HG03108 (cell line): ENCODE measurements around the gene SLC6A3.

Experiments
- ATAC-seq: cut with Tn5 transposase; IDR thresholded peaks from one replicate; pipeline ENCODE4 v1.9.1; 2021; ENCODE audit warnings: moderate library complexity; ENCODE audit not compliant: unreplicated experiment

Gene SLC6A3

DNA sequence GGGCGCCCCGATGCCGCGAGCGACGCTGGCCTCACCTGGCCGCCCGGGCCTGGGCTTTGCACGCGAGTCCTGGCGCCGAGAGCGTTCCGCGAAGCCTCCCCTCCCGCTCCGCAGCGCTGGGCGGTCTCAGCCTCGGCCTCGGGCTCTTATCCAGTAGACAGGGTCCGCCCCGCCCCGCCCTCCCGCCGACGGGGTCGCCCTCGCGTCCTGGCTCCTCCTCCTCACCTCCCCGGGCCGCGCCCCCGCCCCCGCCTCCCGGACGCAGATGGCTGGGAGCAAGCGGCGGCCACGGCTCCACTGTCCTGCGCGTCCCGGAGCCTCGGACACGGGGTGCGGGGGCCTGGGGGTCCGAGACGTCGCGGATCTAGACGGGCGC, at the start of gene SLC6A3:
Gene SLC6A3, minus strand, starts transcription at position 128 of the 376 bp plus-strand sequence. CDS start 2,243 bp downstream, outside the sequence.
- ATAC-seq, result no peak

DNA sequence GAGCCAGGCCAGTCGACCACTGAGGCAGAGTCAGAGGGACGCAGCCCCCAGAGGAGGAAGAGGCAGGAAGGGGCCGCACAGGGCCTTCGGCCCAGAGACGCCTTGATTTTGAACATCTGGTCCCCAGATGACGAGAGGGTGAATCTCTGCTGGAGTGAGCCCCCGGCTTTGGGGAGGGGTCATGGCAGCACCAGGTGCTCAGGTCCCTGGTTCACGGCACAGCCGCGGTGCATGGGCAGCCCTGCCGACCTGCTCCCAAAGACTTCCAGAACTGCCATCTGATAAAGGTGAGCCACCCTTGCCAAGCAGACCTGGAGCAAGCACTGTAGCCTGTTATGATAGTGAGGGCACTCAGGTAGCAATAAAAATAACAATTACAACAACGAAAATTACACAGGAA, 48.7 kb upstream of the SLC6A3 start:
- no peak for ATAC-seq

DNA sequence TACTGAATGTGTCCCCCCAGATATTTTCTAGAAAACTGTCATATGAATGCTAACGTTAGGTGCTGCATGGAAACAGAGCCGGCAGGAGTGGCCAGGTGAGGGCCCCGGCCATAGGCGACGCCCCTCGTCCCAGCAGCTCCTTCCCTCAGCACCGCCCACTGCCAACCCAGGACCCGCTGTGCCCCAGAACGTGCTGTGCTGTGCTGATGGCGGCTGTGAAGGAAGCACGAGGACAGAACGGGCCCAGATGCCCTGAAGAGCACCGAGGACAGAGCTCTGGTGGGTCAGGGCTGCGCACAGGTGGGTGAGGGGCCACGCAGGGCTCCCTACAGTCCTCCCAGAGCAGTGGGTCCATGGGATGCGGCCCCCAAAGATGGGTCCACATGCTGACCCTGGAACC, 48.2 kb upstream of the SLC6A3 start:
- ATAC-seq, result no peak

DNA sequence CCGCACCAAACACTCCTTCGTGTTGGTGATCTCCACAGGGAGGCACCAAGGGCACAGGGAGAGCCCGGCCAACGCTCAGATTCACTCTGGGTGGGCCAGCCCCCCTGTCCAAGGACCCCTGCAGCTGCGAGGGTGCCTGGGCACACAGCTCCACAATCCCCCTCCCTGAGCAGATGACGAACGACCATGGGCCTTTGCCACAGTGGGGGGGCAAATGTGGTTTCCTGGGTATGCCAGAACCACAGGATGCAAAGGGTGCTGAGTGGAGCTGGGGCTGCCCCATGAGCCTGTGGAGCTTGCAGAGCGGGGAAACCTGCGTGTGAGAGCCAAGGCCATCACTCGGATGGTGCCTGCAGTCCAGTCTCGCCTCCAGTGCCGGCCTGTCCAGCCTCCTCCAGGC, 47.5 kb upstream of the SLC6A3 start:
- no peak for ATAC-seq

DNA sequence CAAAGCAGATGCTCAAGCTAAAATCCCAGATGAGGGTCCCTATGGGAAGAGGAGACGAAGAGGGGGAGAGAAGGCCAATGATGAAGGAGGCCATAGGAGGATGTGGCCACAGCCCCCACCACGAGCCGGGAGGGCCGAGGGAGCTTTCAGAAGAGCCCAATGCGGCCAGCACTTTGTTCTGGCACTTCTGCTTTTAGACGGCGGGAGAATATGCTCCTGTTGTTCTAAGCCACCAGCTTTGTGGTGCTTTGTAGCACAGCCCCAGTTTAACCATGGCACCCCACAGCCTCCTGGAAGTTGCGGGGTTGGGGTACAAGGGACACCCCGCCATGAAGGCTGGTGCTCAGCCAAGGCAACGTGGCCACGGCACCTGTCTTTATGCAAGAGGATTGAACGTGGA, 45.1 kb upstream of the SLC6A3 start:
- ATAC-seq, result no peak

DNA sequence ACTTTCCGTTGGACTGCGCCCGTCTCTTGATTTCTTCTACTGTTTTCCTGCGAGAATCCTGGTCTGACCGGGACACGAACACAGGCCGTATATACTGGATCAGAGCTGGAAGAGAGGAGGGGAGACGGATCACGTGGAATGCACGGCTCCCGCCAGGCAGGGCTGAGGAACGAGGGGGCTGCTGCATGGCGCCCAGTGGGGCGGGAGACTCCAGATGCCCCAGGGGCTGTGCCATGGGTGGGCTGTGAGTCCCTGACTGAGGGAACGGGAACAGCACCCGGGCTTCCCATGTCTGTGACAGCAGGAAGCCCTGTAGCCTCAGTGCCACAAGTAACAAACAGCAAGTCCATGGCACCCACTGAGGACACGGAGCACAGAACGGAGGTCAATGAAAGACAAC, 44.5 kb upstream of the SLC6A3 start:
- ATAC-seq, result no peak

DNA sequence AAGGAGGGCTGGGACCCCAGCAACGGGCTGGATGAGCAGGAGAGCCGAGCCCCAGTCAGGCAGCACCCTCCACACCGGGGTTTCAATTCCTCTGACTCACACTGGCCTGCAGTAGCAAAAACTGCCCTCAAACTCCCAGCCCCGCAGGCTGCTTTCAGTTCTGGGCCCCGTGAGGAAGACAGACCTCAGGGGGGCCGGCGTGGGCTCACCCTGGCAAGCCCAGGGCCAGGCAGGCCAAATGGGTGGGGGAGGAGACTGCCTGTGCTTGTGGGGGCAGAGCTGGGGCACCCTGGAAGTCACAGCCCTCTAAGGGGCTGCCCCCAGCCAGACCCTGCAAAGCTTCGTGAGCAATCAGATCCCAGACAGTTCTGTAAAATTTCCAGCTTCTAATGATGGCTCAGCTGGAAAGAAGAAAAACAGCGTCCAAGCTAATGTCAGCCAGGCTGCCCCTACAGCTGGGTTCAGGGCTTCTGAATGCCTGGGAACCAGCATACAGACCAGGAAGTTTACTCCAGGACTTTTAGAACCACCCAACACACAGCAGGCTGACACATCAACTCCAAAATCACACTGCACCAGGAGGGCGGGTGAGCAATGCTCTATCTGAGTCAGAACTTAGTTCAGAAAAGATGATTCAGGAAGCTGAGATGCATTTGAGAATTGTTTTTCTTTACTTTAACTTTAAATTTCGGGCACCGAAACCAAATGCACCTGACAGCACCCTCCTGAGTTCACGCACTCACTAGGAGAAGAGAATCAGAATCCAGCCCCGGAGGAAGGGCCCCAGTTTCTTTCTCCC, 43.8 kb upstream of the SLC6A3 start:
- ATAC-seq, result peak; percentile 42

DNA sequence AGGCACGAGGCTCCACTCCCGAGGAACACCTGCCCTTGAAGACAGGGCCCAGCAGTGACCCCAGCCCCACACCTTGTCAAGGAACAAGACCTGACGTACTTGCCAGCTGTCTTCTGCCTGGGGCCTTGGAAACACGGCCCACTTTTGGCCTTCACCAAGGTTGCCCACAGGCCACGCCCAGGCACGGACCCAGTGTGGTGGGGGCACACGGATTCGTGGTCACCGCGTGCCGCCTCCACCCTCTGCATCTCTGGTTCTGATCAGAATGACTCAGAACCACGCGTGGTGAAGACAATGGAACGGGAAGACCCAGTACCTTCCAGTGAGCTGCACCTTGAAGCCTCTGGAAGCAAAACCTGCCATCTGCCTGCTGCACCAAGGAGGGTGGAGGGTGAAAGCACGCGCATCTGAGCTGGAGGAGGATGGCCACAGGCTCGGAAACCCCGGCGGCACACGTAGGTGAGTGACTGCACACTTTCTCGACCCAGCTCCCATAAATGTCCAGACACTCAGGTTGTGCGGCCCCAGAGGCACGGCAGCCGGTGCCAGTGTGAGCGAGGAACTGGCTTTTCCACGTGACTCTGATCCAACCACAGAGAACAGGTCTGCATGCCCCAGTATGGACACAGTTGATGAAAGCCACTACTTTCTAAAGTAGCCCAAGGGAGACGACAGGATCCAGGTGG, 42.0 kb upstream of the SLC6A3 start:
- no peak for ATAC-seq

DNA sequence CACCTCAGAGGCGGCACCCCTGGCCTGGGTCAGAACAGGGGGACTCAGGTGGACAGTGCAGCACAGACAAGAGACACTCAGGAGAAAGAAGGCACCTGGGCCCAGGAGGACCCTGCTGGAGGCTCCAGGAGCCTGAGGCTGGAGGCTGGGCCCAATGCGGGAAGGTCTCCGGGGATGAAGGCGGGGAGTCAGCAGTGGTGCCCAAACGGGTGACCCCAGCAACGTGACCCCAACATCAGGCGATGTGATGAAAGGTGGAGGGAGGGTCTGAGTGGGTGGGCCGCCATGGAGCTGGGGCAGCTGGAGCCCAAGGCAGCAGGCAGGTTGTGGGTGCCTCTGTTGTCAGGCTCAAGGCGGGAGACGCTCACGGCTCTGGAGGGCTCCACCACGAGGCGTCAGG, 41.0 kb upstream of the SLC6A3 start:
- no peak for ATAC-seq

DNA sequence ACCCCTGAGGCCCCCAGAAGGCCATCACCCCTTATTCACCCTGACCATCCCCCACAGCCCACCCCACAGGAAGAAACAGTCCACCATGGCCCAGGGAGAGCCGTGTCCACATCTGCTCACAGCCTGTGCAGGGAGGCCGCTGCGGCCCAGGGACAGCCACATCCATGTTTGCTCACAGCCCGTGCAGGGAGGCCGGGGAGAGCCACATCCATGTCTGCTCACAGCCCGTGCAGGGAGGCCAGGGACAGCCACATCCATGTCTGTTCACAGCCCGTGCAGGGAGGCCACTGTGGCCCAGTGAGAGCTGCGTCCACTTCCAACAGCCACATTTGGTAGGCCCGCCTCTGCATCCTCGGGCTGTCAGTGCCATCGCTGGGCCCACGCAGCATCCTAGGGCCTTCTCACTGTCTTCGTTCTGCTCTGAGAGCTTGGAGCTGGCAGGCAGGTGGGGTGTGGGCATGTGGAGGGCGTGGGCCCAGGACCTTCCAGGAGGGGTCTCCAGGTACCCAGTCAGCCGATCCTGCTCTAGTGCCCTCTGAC, 40.4 kb upstream of the SLC6A3 start:
- ATAC-seq, result no peak

DNA sequence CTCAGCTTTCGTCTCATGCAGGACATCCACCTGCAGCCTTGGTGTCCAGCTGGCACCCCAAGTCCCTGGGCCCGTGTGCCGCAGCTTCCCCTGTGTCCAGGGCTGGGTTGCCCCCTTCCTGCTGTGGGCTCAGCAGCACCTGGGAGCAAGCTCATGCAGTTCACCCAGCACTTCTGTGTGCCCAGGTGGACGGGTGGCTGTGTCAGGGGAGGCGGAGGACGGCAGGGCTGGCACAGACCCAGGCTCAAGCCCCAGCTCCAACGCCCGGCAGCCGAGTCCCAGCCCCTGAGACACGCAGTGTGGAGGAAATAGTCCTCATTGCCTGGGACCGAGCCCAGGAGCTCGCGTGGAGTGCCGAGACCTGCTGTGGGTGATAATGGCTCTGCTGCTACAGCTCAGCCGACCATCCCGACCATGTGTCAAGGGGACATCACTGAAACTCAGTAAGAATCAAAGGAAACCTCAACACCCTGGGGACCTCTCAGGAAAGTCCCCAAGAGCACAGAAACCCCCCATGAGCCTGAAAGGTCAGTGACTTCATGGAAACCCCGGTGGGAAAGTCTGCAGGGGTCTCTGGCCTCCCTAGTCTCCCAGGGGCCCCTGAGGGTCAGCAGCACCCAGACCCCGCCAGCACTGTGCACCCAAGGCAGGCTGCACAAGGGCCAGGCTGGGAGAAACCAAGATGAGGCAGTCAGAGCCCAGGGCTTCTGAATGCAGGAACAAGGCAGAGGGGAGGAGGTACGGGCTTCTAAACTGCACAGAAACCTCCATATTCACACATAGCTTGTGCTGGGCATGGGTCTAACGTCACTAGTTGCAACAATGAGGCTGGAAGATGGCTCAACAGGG, 39.7 kb upstream of the SLC6A3 start:
- peak; percentile 38 for ATAC-seq

DNA sequence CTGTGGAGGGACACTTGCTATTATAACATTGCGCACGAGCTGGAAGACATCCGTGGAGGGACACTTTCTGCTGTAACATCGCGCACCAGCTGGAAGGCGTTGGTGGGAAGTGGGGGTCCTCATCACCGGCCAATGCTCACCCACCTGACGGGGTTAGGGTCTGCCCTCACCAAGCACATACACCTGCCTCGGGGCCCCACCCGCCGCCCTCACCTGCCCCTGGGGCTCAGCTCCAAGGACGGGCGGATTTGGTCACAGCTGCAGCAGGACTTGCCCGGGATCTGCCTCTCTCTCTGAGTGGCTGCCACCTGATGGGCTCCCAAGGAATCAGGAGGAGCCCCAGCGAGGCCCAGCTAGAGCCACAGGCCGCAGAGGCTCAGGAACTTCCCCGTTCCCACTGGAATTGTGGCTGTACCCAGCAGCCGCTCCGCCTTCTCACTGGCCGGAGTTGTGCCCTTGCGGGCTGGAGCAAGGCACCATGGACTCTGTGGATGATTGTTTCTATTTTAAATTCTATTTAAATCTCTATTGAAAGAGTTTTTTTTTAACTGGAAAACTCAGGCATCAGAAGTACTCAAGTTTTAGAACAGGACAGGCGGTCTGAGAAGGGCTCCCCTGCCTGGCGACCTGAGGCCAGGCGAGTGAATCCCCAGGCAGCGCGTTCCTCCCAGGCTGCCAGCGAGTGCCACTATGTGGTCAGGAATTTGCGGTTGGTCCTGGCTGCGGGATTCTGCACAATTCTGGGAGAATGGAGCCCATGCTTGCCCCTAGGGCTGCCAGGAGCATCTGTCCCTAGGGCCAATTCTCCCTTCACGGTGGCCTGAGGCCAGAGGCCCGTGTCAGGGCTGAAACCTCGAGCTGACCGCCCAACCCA, 38.9 kb upstream of the SLC6A3 start:
- ATAC-seq, result no peak

DNA sequence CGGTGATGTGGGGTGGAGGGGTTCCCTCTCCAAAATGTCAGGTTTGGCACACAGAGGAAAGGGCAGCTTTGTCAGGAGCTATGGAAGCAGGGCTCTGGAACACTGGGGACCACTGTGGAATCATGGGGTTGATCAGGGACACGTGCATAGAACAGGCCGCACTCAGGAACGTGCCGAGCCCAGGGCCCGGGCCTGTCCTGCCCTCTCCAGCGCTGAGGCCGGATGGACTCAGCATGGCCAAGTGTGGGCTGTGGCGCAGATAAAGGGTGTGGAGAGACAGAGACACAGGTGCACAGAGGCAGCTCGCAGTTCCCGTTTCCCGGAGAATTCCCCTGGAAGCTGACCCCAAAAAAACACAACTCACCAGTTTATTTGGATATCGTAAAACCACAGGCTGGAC, 37.8 kb upstream of the SLC6A3 start:
- ATAC-seq, result no peak

DNA sequence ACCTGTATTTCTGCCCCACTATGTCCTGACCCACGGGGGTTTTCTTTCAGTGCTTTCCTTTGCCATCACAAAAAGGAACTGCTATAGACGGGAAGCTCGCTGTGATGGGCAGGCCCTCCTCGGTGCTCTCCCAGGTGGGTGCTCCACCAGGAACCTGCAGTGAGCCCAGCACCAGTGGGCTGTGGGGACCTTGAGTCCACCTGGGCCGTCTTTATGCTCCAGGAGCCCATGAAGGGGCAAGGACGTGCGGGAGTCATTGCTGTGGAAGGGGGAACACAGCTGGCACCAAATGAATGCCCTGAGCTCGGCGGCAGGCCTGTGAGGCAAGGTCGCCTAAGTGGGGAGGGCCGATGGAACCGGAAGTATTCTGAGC, 36.7 kb upstream of the SLC6A3 start:
- ATAC-seq, result no peak

DNA sequence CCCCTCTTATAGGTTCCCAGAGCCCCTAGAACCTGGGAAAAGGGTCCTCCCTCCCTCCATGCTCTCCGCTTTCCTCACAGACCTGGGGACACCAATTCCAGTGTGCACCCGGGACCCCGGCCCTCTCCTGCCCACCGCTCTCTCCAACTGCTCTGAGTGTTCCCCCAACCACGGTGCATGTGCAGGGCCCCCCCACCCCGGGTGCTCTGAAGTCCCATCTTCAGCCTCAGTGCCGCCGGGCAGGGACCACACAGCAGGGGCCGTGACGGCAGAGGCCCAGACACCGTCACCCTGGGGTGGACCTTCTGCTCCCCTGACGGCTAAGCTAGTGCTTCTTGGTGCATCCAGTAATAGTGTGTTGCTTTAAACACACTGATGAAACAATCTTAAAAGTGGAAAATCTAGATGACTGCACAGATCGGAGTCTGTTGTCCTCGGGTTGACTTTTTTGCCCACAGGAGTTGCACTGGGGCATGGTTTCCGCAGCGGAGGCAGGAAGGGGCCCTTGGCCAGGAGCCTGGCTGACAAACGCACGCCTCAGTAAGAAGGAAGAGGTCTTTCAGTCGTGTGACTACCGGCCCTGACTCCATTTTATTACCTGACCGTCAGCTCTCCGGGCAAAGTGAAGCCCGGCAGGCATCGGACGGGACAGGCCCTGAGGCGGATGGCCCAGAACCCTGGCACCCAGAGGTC, 36.2 kb upstream of the SLC6A3 start:
- ATAC-seq, result no peak

DNA sequence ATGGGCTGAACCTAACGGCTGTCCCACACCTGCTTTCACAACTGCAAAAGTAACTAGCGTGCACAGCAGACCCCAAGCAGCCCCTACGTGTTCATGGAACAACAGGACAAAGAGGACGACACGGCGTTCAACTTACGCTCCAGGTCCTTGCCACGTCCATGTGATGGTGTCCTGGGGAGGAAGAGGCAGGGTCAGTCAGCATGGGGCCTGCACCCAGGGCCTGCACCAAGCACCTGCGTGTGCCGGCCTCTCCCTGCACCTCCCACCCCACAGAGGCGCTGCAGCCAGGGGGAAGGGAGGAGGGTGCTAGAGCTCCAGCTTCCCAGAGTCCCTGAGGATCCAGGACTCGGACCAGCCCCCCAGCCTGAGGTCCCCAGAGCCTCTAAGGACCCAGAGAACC, 35.6 kb upstream of the SLC6A3 start:
- ATAC-seq, result no peak

DNA sequence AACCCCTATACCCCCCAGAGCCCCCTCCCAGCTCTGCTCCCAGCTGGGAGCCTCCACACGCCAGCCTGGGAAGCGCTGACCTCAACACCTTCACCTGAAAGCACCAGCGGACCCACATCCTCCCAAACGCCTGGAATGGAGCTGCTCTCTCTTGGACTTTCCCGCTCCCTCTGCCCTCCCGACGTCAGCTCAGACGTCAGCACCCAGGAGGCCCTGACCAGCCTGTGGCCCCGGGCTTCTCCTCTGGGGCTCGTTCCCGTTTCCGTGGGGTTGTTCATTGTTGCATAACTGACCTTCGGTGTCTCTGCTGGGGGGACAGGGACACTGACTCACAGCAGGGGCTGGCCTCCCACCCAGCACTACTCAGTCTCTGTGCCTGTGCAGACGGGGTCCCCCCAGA, 35.0 kb upstream of the SLC6A3 start:
- ATAC-seq, result no peak

DNA sequence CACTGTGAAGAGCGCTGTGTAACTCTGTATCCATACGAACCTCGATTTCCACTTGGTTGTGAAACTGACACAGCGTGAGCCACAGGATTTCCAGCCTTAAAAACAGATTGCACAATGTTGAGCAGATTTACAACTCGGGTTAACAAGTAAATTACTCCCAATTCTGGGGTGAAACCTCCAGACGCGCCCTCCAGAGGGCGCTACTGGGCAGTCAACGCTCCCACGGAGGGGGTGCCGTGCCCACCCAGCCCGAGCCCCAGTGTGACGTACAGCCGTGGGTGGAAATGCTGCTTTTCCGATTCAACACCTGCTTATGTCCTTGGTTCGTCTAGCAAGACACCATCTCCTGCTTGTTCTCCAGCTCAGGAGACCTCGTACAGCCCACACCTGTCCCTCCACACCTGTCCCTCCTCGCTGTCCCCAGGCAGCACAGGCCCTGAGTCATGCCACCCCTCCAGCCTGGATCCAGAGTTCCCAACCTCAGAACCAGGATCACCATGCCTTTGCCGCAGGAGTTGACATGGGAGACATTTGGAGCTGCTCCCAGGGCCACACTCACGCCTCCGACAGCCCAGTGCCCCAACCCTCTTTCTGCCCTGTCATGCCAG, 34.4 kb upstream of the SLC6A3 start:
- no peak for ATAC-seq

DNA sequence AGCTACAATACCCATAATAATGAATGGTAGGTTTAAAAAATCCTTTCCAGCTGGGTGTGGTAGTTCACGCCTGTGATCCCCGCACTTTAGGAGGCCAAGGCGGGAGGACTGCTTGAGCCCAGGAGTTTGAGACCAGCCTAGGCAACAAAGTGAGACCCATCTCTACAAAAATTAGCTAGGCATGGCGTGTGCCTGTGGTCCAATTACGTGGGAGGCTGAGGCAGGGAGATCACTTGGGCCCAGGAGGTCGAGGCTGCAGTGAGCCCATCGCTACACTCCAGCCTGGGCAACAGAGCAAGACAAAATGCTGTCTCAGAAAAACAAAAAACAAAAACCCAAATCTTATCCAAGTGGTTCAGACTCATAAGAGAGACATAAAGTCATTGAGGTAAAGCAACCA, 33.8 kb upstream of the SLC6A3 start:
- ATAC-seq, result no peak
